Measurements from ENCODE around the gene NPAS3.

DNA sequence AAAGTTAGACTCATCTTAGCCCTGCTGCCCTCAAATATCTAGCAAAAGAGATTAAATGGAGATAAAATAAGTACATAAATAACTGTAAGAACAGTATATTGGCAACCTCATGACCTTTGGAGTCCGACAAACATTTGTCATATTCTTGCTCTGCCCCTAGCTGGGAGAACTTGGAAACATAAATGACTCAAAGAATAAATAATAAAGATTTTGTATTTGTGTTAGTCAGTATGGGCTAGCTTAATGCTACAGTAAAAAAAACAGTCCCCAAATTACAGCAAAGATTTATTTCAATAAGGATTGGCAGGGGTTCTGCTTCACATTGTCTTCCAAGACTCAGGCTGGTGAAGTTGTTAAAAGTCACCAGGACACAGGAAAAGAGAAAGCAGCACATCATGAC is 791.5 kb downstream of the NPAS3 start:
- TF ChIP-seq POLR2A (IDR thresholded peaks at IDR 0.05; ENCODE audit: low read length) (no peak), HOXA7 (CRISPR knock-in tag; IDR thresholded peaks at IDR 0.05) (no peak), TP53 (CRISPR knock-in tag; IDR thresholded peaks at IDR 0.05) (no peak), CBX2 (IDR thresholded peaks at IDR 0.05; ENCODE audit: borderline replicate concordance, low read depth) (no peak), JUN (IDR thresholded peaks at IDR 0.05) (no peak)
- TF ChIP-seq, protein P1, sequence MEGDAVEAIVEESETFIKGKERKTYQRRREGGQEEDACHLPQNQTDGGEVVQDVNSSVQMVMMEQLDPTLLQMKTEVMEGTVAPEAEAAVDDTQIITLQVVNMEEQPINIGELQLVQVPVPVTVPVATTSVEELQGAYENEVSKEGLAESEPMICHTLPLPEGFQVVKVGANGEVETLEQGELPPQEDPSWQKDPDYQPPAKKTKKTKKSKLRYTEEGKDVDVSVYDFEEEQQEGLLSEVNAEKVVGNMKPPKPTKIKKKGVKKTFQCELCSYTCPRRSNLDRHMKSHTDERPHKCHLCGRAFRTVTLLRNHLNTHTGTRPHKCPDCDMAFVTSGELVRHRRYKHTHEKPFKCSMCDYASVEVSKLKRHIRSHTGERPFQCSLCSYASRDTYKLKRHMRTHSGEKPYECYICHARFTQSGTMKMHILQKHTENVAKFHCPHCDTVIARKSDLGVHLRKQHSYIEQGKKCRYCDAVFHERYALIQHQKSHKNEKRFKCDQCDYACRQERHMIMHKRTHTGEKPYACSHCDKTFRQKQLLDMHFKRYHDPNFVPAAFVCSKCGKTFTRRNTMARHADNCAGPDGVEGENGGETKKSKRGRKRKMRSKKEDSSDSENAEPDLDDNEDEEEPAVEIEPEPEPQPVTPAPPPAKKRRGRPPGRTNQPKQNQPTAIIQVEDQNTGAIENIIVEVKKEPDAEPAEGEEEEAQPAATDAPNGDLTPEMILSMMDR (IDR thresholded peaks at IDR 0.05), result no peak
- TF ChIP-seq, protein P2, sequence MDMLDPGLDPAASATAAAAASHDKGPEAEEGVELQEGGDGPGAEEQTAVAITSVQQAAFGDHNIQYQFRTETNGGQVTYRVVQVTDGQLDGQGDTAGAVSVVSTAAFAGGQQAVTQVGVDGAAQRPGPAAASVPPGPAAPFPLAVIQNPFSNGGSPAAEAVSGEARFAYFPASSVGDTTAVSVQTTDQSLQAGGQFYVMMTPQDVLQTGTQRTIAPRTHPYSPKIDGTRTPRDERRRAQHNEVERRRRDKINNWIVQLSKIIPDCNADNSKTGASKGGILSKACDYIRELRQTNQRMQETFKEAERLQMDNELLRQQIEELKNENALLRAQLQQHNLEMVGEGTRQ (IDR thresholded peaks at IDR 0.05), result no peak
- TF ChIP-seq, protein P3, sequence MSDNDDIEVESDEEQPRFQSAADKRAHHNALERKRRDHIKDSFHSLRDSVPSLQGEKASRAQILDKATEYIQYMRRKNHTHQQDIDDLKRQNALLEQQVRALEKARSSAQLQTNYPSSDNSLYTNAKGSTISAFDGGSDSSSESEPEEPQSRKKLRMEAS (IDR thresholded peaks at IDR 0.05), result no peak

Measured in A549 (cell line).